GM12873 (cell line): ENCODE measurements around the gene GALR2.

Experiments used
- CTCF ChIP-seq: IDR thresholded peaks from 2 replicates; pipeline ENCODE4 v1.5.1; 2012; ENCODE audit warnings: low read depth, mild to moderate bottlenecking, moderate library complexity, low read length, control low read depth; ENCODE audit not compliant: insufficient read depth; ENCODE audit errors: missing control alignments

Gene GALR2

GRCh38 chr17:76119409-76120371 is 45.1 kb downstream of the GALR2 start:
- no peak for TF ChIP-seq CTCF

GRCh38 chr17:76120658-76121008 is 46.1 kb downstream of the GALR2 start:
- no peak for TF ChIP-seq CTCF

GRCh38 chr17:76121932-76122430 is 47.4 kb downstream of the GALR2 start:
- TF ChIP-seq CTCF, result no peak

- no peak for TF ChIP-seq CTCF
Measured at GRCh38 chr17:76122431-76123190, 48.0 kb downstream of the GALR2 start.

- TF ChIP-seq CTCF, result no peak
Measured at GRCh38 chr17:76123191-76123499, 48.6 kb downstream of the GALR2 start.

GRCh38 chr17:76123749-76124581 is 49.4 kb downstream of the GALR2 start:
- no peak for TF ChIP-seq CTCF
